A673 (cell line): ENCODE measurements around the gene TMEM185B. TPM values are rescaled to one million over a fixed set of nuclear protein-coding genes. Genes with fewer than 3 reads are reported as not detected.
A peak's percentile ranks its signal among the peaks of the same experiment; 100 is the strongest.

ENCODE experiments used
- BruUV-seq: library from RNA; stranded (reverse); fragments of 400-500 nt; replicated peaks from 2 replicates; lab custom pipeline; 2021; lab: Mats Ljungman, UMichigan
- CTCF ChIA-PET: fragments of 300-600 bp; sonication (Branson Sonifier 250); formaldehyde crosslinking; loops from one replicate; lab custom pipeline; 2022; ENCODE audit warnings: antibody characterized with exemption; lab: Charles Lee
- POLR2A ChIA-PET: fragments of 300-600 bp; sonication (Branson Sonifier 250); formaldehyde crosslinking; loops from one replicate; lab custom pipeline; 2022; ENCODE audit warnings: antibody characterized with exemption; ENCODE audit not compliant: low non-redundant PET; lab: Charles Lee
- DNase-seq: peaks from one replicate; pipeline ENCODE4 v3.0.0-alpha.2; 2015; ENCODE audit warnings: low spot score
- H3K27ac ChIP-seq: fragments of 200-600 bp; sonication (generic); 2 replicates; pipeline ENCODE4 v1.5.1; 2016; ENCODE audit warnings: mixed run types, low read depth, mild to moderate bottlenecking, mixed read lengths, antibody characterized with exemption, low read length; ENCODE audit not compliant: poor library complexity, severe bottlenecking
- H3K27me3 ChIP-seq: fragments of 200-600 bp; sonication (generic); replicated peaks from 2 replicates; pipeline ENCODE4 v1.6.1; 2017; ENCODE audit warnings: mixed run types, low read depth, mild to moderate bottlenecking, mixed read lengths, antibody characterized with exemption, low read length; ENCODE audit not compliant: insufficient read depth, poor library complexity
- H3K36me3 ChIP-seq: fragments of 200-600 bp; sonication (generic); 2 replicates; pipeline ENCODE4 v1.6.1; 2016; ENCODE audit warnings: mixed run types, mild to moderate bottlenecking, mixed read lengths, antibody characterized with exemption, low read length; ENCODE audit not compliant: insufficient read depth, poor library complexity, severe bottlenecking
- H3K4me1 ChIP-seq: fragments of 200-600 bp; sonication (generic); 2 replicates; pipeline ENCODE4 v1.6.1; 2017; ENCODE audit warnings: mixed run types, mild to moderate bottlenecking, mixed read lengths, antibody characterized with exemption, low read length; ENCODE audit not compliant: insufficient read depth, poor library complexity, severe bottlenecking
- H3K4me3 ChIP-seq: fragments of 200-600 bp; sonication (generic); 2 replicates; pipeline ENCODE4 v1.5.1; 2016; ENCODE audit warnings: low read depth, mixed run types, mild to moderate bottlenecking, mixed read lengths, low read length; ENCODE audit not compliant: poor library complexity, severe bottlenecking
- H3K9me3 ChIP-seq: fragments of 200-600 bp; sonication (generic); 2 replicates; pipeline ENCODE4 v1.6.1; 2016; ENCODE audit warnings: mixed run types, low read depth, mild to moderate bottlenecking, mixed read lengths, antibody characterized with exemption, low read length; ENCODE audit not compliant: poor library complexity, severe bottlenecking
- CTCF ChIP-seq: fragments of 300-800, 200-600 bp; sonication (generic); conservative IDR thresholded peaks from 2 replicates; pipeline ENCODE4 v1.5.1; 2017; ENCODE audit warnings: low read depth, mild to moderate bottlenecking, antibody characterized with exemption, low read length, moderate library complexity, mixed read lengths
- EZH2 ChIP-seq: fragments of 200-600 bp; sonication (generic); IDR thresholded peaks from 2 replicates; pipeline ENCODE4 v1.6.1; 2017; ENCODE audit warnings: borderline replicate concordance, low read depth, mild to moderate bottlenecking, mixed read lengths, antibody characterized with exemption, low read length; ENCODE audit not compliant: poor library complexity, severe bottlenecking
- intact Hi-C: fragments of 100-400 bp; cut with micrococcal nuclease; formaldehyde crosslinking; loops from one replicate; pipeline ENCODE4 v1.10.0; 2022; ENCODE audit not compliant: unreplicated experiment
- total RNA-seq: library from RNA; stranded (reverse); gene quantifications from 2 replicates; pipeline ENCODE4 v1.2.3, GENCODE V29; 2021

TMEM185B gene
- total RNA-seq, 1 experiment from 2014 or later: 34.5 TPM

DNA sequence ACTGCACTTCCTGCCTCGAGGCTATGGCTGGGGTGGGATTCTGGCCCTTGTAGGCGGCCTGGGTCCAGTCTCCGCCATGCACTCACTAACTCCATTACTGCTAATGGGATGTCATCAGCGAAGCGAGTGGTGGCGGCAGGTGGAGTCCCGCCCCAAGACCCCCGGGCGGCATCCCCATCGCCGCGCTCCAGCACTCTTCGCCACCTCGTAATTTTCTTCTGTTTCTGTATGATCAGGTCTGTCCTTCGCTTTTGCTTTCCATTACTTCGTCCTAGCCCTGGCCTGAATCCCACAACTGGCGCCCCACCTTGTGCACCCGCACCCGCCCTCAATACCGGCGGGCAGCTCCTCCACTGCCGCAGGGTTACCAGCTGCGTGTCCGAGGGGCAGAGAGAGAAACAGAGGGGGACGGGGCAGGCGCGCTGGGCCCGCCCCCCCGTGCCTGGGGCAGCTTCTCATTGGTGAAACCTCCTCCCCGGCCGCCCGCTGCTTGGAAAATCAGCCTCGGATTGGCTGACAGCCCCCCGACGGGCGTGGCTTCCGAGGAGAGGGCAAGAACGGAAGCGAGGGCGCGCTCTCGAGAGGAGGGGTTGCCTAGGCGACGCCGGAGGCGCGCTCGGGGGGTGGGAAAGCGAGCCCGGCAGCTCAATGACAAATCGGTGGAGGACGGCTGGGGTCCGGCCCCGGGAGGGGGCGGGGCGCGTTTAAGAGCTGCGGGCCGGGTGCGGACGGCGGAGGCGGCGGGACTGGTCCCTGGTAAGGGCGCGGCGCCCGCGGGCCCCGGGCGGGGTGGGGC is 29.2 kb upstream of the TMEM185B start, which contains the start of gene RALB:
Gene RALB (plus strand): TSS at position 628 of the 796 bp plus-strand sequence. CDS start 25,813 bp downstream, outside the sequence.
- Histone ChIP-seq H3K4me3 (peak within 1 kb of the TSS; percentile 78), H3K27me3 (no peaks in the 10 kb centered on the region), H3K36me3 (no peaks in the 10 kb centered on the region), H3K9me3 (no peaks in the 10 kb centered on the region), H3K4me1 (peaks cover 15% of the 10 kb centered on the region), H3K27ac (peak within 1 kb of the TSS; percentile 74)
- intact Hi-C loops: loop anchor here (2.0 kb wide), 1 partner anchor 60 kb away; no protein-coding TSS in a partner anchor
- BruUV-seq: no TSS peak
- no peak for TF ChIP-seq CTCF
- TF ChIP-seq EZH2: no peak
- peak; percentile 99 for DNase-seq
- ChIA-PET POLR2A (interaction anchor here (0.5 kb wide), 1 partner anchor 410 kb away, joined by 4 read pairs; no protein-coding TSS in a partner anchor), CTCF (interaction anchor here (0.6 kb wide), 1 partner anchor 484 kb away, joined by 3 read pairs; the partner anchor contains the start of gene GLI2)

- intact Hi-C loops: loop anchor here (2.0 kb wide), 1 partner anchor 61 kb away; no protein-coding TSS in a partner anchor
- H3K9me3 ChIP-seq: no peaks in the 10 kb centered on the region
- no peak for TF ChIP-seq CTCF
- no peak for TF ChIP-seq EZH2
- no TSS peak for BruUV-seq
- DNase-seq: no peak
- peaks cover 10% of the 10 kb centered on the region for H3K4me1 ChIP-seq
- POLR2A ChIA-PET: interaction anchor here (0.5 kb wide), 1 partner anchor 409 kb away, joined by 4 read pairs; no protein-coding TSS in a partner anchor
- H3K27ac ChIP-seq: no peak overlapping the region
- CTCF ChIA-PET: interaction anchor here (0.6 kb wide), 1 partner anchor 484 kb away, joined by 3 read pairs; the partner anchor contains the start of gene GLI2
- H3K36me3 ChIP-seq: no peaks in the 10 kb centered on the region
- no peaks in the 10 kb centered on the region for H3K27me3 ChIP-seq
- H3K4me3 ChIP-seq: peak overlapping the region; percentile 78
Measured at GRCh38 chr2:120251880-120252224, 28.7 kb upstream of the TMEM185B start.

DNA sequence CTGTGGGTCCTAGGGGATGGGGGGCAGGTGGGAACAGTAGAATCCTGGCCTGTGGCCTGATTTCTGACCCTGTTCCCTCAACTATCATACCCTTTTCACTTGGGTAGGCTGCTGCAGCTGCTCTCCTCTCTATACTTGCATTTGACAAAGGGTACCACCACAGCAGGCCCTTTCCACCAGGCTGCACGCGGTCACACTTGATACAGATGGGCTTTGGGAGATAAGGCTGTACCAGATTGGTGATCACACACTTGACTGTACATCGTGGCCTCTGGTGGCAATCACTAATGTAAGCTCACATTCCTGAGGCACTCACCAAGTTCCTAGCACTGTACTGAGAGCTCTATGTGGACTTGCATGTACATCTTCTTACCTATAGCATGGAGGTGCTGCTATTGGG is 27.9 kb upstream of the TMEM185B start:
- Histone ChIP-seq H3K4me3 (no peak overlapping the region), H3K9me3 (no peaks in the 10 kb centered on the region), H3K36me3 (no peaks in the 10 kb centered on the region), H3K27ac (no peak overlapping the region), H3K4me1 (peaks cover 14% of the 10 kb centered on the region), H3K27me3 (no peaks in the 10 kb centered on the region)
- intact Hi-C loops: no loop called here
- no TSS peak for BruUV-seq
- CTCF ChIA-PET: no interaction called here
- no peak for DNase-seq
- TF ChIP-seq CTCF (no peak), EZH2 (no peak)
- POLR2A ChIA-PET: no interaction called here
